GM06990 (cell line): Measurements from ENCODE around the gene GDPD3.

Source experiments
- DNase-seq: peaks from one replicate; pipeline ENCODE4 v3.0.0-alpha.2; 2011; ENCODE audit not compliant: insufficient read length; ENCODE audit errors: extremely low read depth
- H3K27me3 ChIP-seq: replicated peaks from 2 replicates; pipeline ENCODE4 v1.6.0; 2011; ENCODE audit warnings: low read length; ENCODE audit not compliant: control insufficient read depth, insufficient read depth
- H3K36me3 ChIP-seq: 2 replicates; pipeline ENCODE4 v1.5.1; 2011; ENCODE audit warnings: low read length; ENCODE audit not compliant: control insufficient read depth, insufficient read depth
- H3K4me3 ChIP-seq: replicated peaks from 2 replicates; pipeline ENCODE4 v1.5.1; 2011; ENCODE audit warnings: low read depth, mild to moderate bottlenecking, control low read depth, low read length
- CTCF ChIP-seq: IDR thresholded peaks from 2 replicates; pipeline ENCODE4 v1.5.1; 2011; ENCODE audit warnings: low read length, control low read depth, mild to moderate bottlenecking, inconsistent platforms; ENCODE audit not compliant: insufficient read depth, poor library complexity, severe bottlenecking

GDPD3 gene

GRCh38 chr16:30086291-30087140, 26.8 kb downstream of the GDPD3 start:
- Histone ChIP-seq H3K4me3 (no peak overlapping the region), H3K27me3 (no peaks in the 10 kb centered on the region), H3K36me3 (peaks cover 33% of the 10 kb centered on the region)
- TF ChIP-seq CTCF: no peak
- no peak for DNase-seq

GRCh38 chr16:30085820-30086219, 27.5 kb downstream of the GDPD3 start:
- DNase-seq: no peak
- peaks cover 37% of the 10 kb centered on the region for H3K36me3 ChIP-seq
- no peak overlapping the region for H3K4me3 ChIP-seq
- no peaks in the 10 kb centered on the region for H3K27me3 ChIP-seq
- no peak for TF ChIP-seq CTCF

GRCh38 chr16:30085247-30085646, 28.1 kb downstream of the GDPD3 start:
- no peak for DNase-seq
- H3K36me3 ChIP-seq: peaks cover 39% of the 10 kb centered on the region
- no peaks in the 10 kb centered on the region for H3K27me3 ChIP-seq
- no peak overlapping the region for H3K4me3 ChIP-seq
- TF ChIP-seq CTCF: no peak

GRCh38 chr16:30084816-30085159, 28.5 kb downstream of the GDPD3 start:
- DNase-seq: no peak
- no peak for TF ChIP-seq CTCF
- no peak overlapping the region for H3K4me3 ChIP-seq
- H3K36me3 ChIP-seq: peaks cover 40% of the 10 kb centered on the region
- H3K27me3 ChIP-seq: no peaks in the 10 kb centered on the region

- H3K27me3 ChIP-seq: no peaks in the 10 kb centered on the region
- no peak for DNase-seq
- TF ChIP-seq CTCF: no peak
- no peak overlapping the region for H3K4me3 ChIP-seq
- H3K36me3 ChIP-seq: peaks cover 45% of the 10 kb centered on the region
Measured at GRCh38 chr16:30084096-30084815, 29.1 kb downstream of the GDPD3 start.
